Measurements from ENCODE around the gene STPG3.

The STPG3 gene

DNA sequence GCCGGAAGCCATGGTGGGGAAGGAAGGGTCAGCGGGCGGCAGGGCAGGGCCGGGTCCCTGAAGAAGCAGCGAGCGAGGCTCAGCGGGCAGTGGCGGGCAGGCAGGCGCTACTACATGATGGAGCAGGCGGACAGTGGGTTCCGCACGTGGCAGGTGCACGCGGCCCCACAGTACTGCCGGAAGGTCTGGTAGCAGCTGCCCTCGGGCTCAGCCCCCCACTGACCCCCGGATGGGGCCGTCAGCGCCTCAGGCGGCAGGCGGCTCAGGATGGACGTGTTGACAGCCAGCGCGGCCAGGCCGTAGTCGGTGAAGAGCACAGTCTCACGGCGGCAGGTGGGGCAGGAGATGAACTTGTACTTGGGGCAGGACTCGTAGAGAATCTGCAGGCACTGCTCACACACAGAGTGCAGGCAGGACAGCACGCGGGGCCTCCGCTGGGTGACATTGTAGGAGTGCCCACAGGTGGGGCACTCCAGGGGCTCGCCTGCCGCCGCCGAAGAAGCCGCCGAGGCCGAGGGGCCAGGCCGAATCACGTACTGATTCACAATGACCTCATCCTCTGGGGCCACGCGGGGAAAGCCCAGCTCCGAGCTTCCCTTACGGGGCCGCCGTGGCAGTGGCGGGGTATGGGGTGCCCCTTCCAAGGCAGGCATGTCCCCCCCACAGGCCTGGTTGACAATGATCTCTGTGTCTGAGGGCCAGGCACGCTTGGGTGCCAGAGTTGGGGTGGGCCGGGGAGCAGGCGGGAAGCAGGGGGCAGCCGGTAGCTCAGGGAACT, 30.6 kb upstream of the STPG3 start:
- TF ChIP-seq CTCF (IDR thresholded peaks at IDR 0.05): no peak
- Histone ChIP-seq H3K4me1 (ENCODE audit: control insufficient read depth in 1 of 2, insufficient read depth in 1 of 2, low read depth in 1 of 2, low read length in 1 of 2) (peaks cover 15 to 30% of the 10 kb centered on the region in 2 experiments), H3K27ac (no peak overlapping the region), H3K27me3 (peaks cover 46% of the 10 kb centered on the region), H3K9me3 (no peaks in the 10 kb centered on the region), H3K4me3 (ENCODE audit: low read depth in 1 of 2, low read length in 1 of 2) (no peak overlapping the region), H3K36me3 (peaks cover 30% of the 10 kb centered on the region)

- Histone ChIP-seq H3K9me3 (no peaks in the 10 kb centered on the region), H3K27ac (no peak overlapping the region), H3K27me3 (peaks cover 52% of the 10 kb centered on the region), H3K4me1 (ENCODE audit: control insufficient read depth in 1 of 2, insufficient read depth in 1 of 2, low read depth in 1 of 2, low read length in 1 of 2) (peaks cover 15 to 30% of the 10 kb centered on the region in 2 experiments), H3K36me3 (peaks cover 24% of the 10 kb centered on the region), H3K4me3 (ENCODE audit: low read depth in 1 of 2, low read length in 1 of 2) (no peak overlapping the region)
- no peak for TF ChIP-seq CTCF (IDR thresholded peaks at IDR 0.05)
These were observed 30.0 kb upstream of the STPG3 start for GRCh38 chr9:137221095-137221505.

DNA sequence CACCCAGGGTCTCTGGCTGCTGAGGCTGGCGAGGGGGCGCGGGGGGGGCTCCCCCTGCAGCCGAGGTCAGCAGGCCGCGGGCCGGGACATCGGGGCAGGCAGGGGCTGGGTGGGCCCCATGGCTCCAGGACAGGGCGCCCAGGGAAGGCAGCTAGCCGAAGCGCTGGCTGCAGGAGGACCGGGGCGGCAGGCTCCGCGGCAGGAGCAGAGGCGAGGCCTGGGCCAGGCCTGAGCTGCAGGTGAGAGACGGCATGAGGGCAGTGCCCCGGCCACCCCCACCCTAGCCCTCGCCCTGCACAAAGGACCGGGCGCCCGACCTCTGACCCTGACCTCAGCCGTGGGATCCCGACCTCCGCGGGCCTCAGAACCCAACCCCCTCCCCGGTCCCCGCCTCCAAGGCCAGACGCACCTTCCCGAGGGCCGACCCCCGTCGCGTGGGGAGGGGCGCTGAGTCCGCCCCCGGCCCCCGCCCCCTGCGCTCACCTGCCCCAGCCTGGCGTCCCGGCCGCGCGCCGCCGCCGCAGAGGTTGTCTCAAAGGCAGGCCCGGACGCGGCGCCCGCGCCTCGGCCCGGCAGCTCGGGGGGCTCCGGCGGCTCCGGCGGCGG, 29.5 kb upstream of the STPG3 start:
- peaks cover 15 to 30% of the 10 kb centered on the region in 2 experiments for H3K4me1 ChIP-seq (ENCODE audit: control insufficient read depth in 1 of 2, insufficient read depth in 1 of 2, low read depth in 1 of 2, low read length in 1 of 2)
- H3K27ac ChIP-seq: no peak overlapping the region

DNA sequence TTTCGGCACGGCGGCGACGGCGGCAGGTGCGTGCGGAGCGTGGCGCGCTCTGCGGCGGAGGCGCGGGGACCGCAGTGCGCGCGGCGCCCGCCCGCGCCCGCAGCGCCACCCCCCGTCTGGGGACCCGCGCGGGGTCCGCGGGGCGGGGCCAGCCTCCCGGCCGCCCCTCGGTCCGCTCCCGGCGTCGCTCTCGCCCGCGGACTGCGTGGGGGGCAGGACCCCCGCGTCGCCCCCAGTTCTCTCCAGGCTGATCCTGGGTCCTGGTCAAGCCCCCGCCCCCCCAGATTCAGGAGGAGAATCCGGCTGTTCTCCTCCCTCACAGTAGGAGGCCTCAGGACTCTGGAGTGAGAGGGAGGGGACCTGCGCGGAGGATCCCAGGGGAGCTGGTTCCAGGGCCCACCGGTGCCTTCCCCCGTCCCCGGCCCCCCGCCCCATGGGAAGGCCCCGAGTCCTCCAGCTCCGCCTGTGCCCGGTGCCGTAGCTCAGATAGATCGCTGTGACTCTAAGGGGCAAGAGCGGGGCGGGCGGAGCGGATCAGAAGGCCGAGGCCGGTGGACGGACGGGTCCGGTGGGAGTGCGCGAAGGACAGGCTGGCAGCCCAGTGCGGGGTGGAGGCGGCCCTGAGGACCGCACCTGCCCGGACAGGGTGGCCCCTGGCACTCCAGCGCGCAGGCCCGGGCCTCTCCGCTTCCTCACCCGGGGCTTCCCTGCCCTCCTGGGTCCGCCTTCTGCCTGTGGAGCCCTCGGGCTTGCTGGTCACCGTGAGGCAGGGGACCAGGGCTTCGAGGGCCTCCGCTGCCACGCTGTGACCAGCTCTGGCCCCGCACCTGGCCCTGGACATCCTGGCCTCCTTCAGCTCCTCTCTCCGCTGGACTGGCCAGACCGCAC, 28.7 kb upstream of the STPG3 start, which contains the start of gene RNF208:
RNF208 (minus strand) TSS at position 51 of the 888 bp plus-strand sequence. CDS start 1,028 bp downstream, outside the sequence.
- Histone ChIP-seq H3K27ac (peak within 1 kb of the TSS; percentile 87), H3K4me1 (ENCODE audit: control insufficient read depth in 1 of 2, insufficient read depth in 1 of 2, low read depth in 1 of 2, low read length in 1 of 2) (peaks cover 15 to 30% of the 10 kb centered on the region in 2 experiments), H3K9me3 (no peaks in the 10 kb centered on the region), H3K4me3 (ENCODE audit: low read depth in 1 of 2, low read length in 1 of 2) (peak within 1 kb of the TSS; percentile 84 to 94), H3K27me3 (peaks cover 66% of the 10 kb centered on the region), H3K36me3 (peaks cover 11% of the 10 kb centered on the region)
- TF ChIP-seq CTCF (IDR thresholded peaks at IDR 0.05): no peak

More for the DNA sequence above, 29.5 kb upstream of the STPG3 start:
- Histone ChIP-seq H3K27me3 (peaks cover 58% of the 10 kb centered on the region), H3K9me3 (no peaks in the 10 kb centered on the region), H3K4me3 (ENCODE audit: low read depth in 1 of 2, low read length in 1 of 2) (no peak overlapping the region), H3K36me3 (peaks cover 19% of the 10 kb centered on the region)
- no peak for TF ChIP-seq CTCF (IDR thresholded peaks at IDR 0.05)

Measured in neutrophil (primary cell).